GM21723 (cell line): ENCODE data around the gene ERBIN.
"Not testable (repeated sequence)": the region's sequence is repeated elsewhere in the genome, so short reads cannot be mapped to it uniquely, and the experiment has no call there.

Source experiments
- ATAC-seq: cut with Tn5 transposase; IDR thresholded peaks from one replicate; pipeline ENCODE4 v1.9.1; 2021; ENCODE audit warnings: mild to moderate bottlenecking, moderate library complexity; ENCODE audit not compliant: unreplicated experiment

The ERBIN gene

GRCh38 chr5:65961633-65962032 is 35.3 kb downstream of the ERBIN start:
- ATAC-seq, result peak; percentile 85

- no peak for ATAC-seq
These were observed 41.1 kb downstream of the ERBIN start for GRCh38 chr5:65967288-65968066.

DNA sequence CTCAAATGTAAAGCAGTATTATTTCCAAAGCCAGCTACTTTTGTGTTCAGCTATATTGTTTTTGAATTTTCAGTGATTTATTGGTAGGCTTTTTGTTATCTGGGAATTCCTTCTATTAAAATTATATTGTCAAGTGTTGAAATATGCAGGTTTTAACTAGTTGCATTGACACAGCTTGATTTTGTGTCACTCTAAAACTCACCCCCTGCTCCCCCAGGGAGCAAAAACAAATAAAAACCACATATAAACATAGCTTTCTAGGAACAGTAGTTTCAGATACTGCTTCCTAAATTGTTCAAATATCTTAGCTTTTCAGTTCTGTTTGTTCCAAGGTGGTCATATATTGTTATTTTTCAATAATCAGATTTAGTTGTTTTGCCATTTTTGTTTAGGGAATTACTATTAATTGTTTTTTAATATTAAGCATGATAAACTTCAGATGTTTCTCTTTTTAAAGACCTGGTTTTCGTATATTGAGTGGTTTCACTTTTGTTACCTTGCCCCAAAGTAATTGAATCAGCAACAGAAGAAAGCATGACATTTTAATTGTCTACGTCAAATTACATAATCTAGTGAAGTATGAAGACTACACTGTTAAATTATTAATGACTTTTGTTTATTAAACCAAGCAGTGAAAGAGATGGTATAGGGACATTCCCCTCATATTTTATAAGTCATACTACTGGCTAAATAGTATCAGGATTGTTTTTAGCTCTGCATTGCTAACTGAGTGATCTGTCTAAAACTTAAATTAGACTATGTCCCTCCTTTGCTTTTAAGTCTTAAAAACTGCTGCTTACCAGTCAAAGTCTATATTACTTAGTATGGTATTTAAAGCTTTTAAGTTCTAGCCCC is 43.4 kb downstream of the ERBIN start:
- ATAC-seq, result no peak

- ATAC-seq, result no peak
These were observed 44.3 kb downstream of the ERBIN start for GRCh38 chr5:65970481-65971367.

DNA sequence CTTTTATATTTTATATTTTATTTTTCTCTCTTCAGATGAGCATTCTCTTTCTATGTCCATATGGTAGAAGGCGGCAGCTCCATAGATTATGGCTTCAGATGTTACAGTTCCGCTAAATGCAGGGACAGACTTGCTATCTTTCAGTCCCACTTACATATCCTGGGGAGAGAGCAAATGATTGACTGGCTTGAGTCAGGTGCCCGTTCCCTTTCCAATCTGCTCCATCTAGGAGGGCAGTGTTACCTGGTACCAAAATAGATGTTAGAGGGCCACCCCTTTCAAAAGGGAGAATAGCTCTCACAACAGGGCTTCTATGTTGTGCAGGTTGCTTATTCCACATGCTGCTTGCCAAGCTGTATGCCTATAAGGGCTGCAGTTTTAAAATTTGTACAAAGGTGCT is 45.3 kb downstream of the ERBIN start:
- no peak for ATAC-seq

GRCh38 chr5:65972896-65973295 is 46.5 kb downstream of the ERBIN start:
- not testable (repeated sequence) for ATAC-seq

GRCh38 chr5:65978251-65978650 is 51.9 kb downstream of the ERBIN start:
- ATAC-seq, result no peak

DNA sequence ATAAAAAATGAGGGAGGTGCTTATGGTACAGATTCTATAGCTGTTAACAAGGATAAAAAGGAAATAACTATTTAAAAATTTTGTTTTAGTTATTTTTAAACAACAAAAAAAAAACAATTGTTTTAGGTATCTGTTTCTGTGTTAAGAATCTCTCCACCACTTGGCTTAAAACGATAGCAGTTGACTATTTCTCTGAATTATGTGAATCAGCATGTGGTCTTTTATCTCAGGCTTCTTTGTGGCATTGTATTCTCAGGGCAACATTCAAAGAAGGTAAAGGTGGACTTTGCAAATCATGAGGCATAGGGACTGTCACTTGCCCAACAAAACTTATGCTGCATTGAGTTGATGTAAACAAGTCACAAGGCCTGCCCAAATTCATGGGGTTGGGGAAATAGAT is 55.2 kb downstream of the ERBIN start:
- no peak for ATAC-seq

DNA sequence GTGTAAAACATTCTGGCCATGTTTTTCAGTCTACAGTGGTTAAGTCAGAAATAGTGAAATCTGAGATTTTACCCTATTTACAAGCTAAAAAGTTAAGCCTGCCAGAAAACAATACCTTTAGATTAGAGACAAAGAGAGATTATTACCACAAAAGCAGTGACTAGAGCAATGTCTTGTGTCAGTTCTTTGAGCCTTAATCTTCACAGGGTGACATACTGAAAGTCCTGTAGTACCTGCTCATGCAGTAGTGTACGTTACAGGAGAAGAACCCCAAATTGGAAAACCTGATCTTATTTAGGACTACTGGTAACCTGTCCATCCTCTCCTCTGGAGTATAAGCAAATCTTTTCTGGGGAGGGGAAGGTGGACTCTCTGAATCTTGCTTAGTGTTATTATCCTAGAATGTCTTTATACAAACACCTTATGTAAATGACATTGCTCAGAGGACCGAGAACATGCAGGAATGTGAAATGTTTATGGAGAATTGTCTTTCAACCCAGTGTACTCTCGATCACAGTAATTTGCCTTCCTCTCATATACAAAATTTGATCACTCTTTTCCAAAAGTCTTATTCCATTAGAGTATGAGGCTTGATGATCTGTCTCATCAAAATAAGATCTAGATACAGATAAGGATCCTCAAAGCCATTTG is 55.7 kb downstream of the ERBIN start:
- ATAC-seq, result no peak

GRCh38 chr5:65982635-65983034 is 56.3 kb downstream of the ERBIN start:
- ATAC-seq, result no peak

DNA sequence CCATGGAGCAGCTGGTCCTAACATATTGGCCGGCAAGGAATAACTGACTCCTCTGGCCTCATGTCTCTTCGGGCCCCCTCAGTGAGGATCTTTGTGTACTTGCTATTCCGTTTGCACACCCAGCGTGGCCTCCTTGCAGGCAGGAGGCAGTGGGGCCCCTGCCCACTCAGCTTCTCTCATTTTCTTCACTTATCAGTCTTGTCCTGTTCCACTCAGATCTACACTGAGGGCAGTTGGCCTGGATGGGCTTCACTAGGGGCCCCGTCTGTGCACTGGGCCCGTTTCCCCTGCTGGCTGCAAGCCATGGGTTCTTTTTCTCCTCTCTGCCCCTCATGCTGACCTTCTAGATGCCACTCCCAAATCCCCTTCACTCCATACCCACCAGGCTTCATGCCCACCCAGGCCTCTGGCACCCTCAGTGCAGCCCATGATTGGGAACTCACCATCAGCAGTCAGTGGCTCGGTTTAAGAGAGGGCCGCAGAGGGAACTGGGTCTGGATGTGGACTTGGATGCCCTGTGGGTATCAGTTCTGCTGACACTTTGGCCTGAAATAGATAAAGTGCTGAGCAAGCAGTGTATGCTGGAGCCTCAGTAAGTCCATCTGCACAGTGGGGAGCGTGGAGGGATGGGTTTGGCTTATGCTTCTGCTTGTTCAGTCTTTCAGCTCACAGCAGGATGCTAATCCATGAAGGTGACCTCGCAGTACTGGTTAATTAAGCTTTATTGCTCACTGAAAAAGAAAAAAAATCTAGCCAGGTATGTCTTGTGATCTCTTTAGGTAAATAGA is 57.9 kb downstream of the ERBIN start:
- ATAC-seq, result no peak

GRCh38 chr5:65986050-65986451 is 59.7 kb downstream of the ERBIN start:
- ATAC-seq, result no peak

DNA sequence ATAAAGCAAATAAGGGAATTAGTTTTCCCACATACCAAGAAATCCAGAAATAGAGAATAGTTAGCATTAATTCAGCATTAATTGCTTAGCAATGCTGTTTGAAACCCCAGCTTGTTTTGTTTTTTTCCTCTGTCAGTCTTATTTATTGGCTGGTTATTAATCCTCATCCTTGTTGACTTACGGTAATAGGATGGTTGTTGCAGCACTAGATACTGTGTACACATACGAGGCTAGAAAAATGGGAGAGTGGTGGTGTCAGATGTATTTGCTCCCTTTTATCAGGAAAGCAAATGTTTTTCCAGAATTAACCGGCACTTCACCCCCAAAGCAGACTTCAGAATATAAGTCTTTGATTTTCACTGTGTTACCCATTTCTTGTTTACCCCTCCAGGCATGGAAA is 60.4 kb downstream of the ERBIN start:
- ATAC-seq, result no peak

DNA sequence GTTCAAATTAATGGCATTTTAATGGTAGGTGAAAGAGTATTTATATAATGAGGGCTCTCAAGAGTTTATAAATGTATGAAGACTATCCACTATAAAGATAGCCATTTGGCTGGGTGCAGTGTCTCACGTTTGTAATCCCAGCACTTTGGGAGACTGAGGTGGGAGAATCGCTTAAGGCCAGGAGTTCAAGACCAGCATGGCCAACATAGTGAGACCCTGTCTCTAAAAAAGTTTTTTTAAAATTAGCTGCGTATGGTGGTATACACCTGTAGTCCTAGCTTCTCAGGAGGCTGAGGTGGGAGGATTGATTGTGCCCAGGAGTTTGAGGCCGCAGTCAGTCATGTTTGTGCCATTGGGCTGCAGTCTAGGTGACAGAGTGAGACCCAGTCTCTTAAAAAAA is 61.6 kb downstream of the ERBIN start:
- ATAC-seq, result no peak

DNA sequence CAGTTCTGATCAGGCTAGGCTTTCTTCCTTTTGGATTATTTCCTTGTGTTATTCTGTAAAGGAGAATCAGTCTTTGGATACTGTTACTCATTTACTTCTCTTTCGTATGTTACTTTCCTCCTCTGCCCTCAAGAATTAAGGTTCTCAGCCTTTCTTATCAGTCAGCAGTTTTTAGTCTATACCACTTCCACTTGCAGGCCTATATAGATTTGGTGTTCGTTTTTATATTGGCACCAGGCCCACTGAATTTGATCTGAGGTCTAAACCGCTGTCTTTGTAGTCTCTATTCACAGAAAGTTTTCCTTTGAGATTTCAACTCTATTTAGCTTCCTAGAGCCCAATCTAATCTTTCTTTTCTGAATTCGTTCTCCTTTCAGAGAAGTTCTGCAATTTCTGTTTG is 62.8 kb downstream of the ERBIN start:
- ATAC-seq, result no peak

DNA sequence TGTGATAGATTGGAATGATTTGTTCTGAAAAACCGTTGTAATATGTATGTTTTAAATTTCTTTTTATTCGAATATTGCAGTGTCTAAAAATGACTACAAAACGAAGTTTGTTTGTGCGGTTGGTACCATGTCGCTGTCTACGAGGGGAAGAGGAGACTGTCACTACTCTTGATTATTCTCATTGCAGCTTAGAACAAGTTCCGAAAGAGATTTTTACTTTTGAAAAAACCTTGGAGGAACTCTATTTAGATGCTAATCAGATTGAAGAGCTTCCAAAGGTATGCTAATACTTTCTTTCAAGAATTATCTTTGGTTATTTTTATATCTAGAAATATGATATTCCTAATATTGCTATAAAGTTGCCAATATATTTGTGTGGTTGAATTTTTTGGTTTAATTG is 66.3 kb downstream of the ERBIN start:
- ATAC-seq, result no peak

DNA sequence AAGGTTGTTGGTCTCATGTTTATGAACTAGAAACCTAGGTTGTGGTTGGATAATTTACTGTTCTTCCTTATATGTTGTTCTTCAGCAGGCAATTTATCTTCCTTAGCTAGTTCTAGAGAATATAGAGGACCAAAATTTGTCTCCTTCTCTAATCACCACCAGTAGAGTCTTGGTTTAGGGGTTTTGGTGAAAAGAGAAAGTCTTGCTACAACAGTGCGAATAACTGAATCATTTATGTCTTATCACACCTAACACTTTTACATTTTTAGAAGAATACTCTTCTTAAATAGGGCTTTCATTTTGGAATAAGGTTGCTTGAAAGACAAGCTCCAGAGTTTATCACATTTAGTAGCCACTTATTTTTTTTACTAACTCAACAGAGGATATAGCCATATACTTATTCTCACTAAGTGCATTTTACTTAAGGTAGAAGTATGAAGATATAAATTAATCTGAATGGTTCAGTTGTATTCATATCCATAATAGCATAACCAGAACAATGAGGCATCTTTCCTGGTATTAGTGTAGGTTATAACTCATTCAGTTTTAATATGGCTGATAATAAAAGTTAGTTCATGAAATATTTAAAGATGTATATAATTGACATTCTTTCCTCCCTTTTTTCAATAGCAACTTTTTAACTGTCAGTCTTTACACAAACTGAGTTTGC is 67.9 kb downstream of the ERBIN start:
- ATAC-seq, result no peak

- ATAC-seq, result no peak
These were observed 72.8 kb downstream of the ERBIN start for GRCh38 chr5:65999061-65999723.

- ATAC-seq, result no peak
These were observed 75.6 kb downstream of the ERBIN start for GRCh38 chr5:66001952-66002351.
